ENCODE measurements around the gene UNC5C.

UNC5C gene

GRCh38 chr4:95548738-95549245 lies at the start of gene UNC5C:
UNC5C (minus strand) TSS chr4:95548973.
- no peak for DNase-seq (ENCODE audit: low read depth)

GRCh38 chr4:95596676-95597075 lies 47.9 kb upstream of the UNC5C start:
- no peak for DNase-seq (ENCODE audit: low read depth)

GRCh38 chr4:95594629-95595028 lies 45.9 kb upstream of the UNC5C start:
- DNase-seq (ENCODE audit: low read depth), result no peak

GRCh38 chr4:95594013-95594412 lies 45.2 kb upstream of the UNC5C start:
- DNase-seq (ENCODE audit: low read depth), result no peak

- DNase-seq (ENCODE audit: low read depth), result no peak
Measured at GRCh38 chr4:95591278-95591677, 42.5 kb upstream of the UNC5C start.

GRCh38 chr4:95590615-95591014 lies 41.8 kb upstream of the UNC5C start:
- DNase-seq (ENCODE audit: low read depth), result no peak

GRCh38 chr4:95585016-95585695 lies 36.4 kb upstream of the UNC5C start:
- no peak for DNase-seq (ENCODE audit: low read depth)

- no peak for DNase-seq (ENCODE audit: low read depth)
Measured at GRCh38 chr4:95580226-95580625, 31.5 kb upstream of the UNC5C start.

GRCh38 chr4:95572304-95572991 lies 23.7 kb upstream of the UNC5C start:
- DNase-seq (ENCODE audit: low read depth), result no peak

GRCh38 chr4:95571577-95571976 lies 22.8 kb upstream of the UNC5C start:
- DNase-seq (ENCODE audit: low read depth), result no peak

GRCh38 chr4:95563638-95564337 lies 15.0 kb upstream of the UNC5C start:
- DNase-seq (ENCODE audit: low read depth), result no peak

GRCh38 chr4:95560774-95561173 lies 12.0 kb upstream of the UNC5C start:
- DNase-seq (ENCODE audit: low read depth), result no peak

- no peak for DNase-seq (ENCODE audit: low read depth)
Measured at GRCh38 chr4:95556207-95556859, 7.6 kb upstream of the UNC5C start.

- no peak for DNase-seq (ENCODE audit: low read depth)
Measured at GRCh38 chr4:95552942-95553550, 4.3 kb upstream of the UNC5C start.

GRCh38 chr4:95551653-95552052 lies 2.9 kb upstream of the UNC5C start:
- DNase-seq (ENCODE audit: low read depth), result no peak

- DNase-seq (ENCODE audit: low read depth), result no peak
Measured at GRCh38 chr4:95550115-95550987, 1.6 kb upstream of the UNC5C start.

GRCh38 chr4:95549246-95550114 lies 707 bp upstream of the UNC5C start:
- no peak for DNase-seq (ENCODE audit: low read depth)

- no peak for DNase-seq (ENCODE audit: low read depth)
Measured at GRCh38 chr4:95547715-95548471, 880 bp downstream of the UNC5C start.

Measured in activated gamma-delta T cell treated with anti-CD3 and anti-CD28 coated beads, Interleukin-2, amount 50 U/mL, for 16 hours (primary cell).